GM18907 (cell line): ENCODE data around the gene RPTOR.

Source experiments
- ATAC-seq: cut with Tn5 transposase; IDR thresholded peaks from one replicate; pipeline ENCODE4 v1.9.1; 2021; ENCODE audit warnings: mild to moderate bottlenecking, moderate library complexity; ENCODE audit not compliant: unreplicated experiment

The RPTOR gene

DNA sequence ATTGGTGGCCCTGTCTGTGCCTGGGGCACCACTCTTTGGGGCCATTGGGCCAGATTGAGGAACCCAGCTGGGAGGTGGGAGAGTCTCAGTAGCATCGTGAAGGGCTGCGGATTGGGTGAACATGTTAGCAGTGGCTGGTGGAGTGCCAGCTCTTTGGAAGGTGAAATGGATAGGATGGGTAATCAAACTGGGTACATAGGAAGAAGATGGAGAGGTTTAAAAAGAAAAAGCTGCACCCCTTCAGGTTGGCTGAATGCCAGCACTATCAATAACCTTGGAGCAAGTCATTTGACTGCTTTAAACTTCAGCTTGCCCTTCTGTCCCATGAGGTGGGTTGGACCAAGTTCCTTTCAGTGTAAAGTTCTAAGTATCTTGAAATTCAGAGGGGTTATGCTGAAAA is 95.0 kb downstream of the RPTOR start:
- ATAC-seq: no peak

DNA sequence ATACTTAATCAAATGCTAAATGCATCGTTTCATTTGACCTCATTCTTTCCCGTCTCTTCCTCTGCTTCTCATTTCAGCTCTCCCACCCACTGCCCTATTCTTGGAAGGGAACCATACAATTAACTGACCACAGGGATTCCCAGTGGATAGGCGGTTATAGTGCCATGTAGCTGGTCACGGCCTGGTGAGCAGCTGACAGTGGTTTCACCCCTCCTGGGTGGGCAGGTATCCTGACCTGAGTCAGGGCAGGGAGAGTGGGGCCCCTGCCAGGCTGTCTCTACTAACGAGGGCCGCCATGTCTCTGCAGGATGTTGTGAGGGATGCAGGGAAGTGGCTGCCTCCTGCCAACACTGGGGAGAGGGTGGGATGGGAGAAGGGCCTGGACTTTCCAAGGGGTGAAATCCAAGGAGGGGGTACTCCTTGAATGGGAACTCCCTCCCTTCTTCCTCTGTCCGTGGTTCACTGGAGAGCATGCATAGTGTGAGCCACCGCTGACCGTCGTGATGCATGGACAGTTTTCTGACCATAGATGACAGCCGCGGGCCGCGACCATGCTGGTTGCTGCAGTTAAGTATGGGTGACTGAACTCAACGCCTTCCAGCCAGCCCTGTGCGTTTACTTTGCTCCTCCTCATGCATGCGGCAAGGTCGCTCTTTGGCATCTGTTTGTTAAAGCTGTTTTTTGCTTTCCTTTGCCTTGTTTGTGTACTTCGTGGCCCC is 95.9 kb downstream of the RPTOR start:
- ATAC-seq: no peak

DNA sequence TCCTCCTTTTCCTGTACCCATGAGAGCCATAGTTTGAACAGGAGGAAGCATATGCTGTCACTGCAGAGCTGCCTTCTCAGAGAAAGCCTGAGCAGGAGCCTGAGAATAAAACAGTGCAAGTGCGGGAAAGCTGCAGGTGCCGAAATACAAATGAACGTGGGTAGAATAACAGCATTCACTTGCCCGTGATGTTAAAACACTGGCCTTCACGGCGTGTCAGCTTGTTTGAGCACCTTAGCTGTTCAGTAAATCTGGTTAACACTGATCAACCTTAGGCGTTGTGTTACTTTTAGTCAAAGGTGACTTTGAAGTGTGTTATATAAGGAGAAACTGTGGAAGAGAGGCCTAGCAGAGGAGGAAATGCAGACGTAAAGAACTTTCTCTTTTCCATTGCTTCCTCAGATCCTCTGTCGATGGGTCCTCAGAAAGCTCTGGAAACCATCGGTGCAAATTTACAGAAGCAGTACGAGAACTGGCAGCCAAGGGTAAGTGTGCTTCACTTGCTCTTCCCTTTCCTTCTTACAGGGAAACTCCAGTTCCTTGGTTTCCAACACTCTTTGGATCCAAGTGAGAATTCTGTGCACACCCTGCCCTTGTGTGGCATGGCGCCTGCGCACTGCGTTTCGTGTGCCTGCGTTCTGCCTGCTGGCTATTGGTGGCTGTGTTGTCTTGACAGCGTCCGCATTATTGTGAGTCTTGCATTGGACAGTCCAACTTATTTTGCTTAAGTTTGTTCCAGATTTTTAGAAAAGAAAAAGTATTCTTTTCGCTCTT is 98.9 kb downstream of the RPTOR start:
- ATAC-seq: no peak

DNA sequence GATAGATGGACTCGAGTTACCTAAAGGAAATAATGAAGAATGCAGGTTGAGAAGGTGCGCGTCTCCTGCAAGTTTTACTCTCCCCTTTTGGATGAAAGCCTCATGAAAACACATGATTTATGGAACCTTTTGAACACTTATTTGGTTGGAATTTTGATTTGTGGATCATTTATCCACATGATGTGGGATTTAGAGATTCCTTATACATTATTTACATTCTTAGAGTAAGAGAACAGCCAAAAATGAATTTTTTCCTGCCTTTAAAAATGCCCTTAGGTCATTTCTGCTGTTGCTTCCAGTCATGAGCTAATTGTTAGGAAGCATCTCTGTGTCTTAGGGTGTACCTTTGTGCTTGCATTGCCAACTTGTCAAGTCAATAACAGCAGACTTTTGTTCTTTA is 99.9 kb downstream of the RPTOR start:
- no peak for ATAC-seq

GRCh38 chr17:80645706-80646325 is 101.2 kb downstream of the RPTOR start:
- no peak for ATAC-seq

GRCh38 chr17:80646328-80646727 is 101.7 kb downstream of the RPTOR start:
- no peak for ATAC-seq

- no peak for ATAC-seq
These were observed 103.1 kb downstream of the RPTOR start for GRCh38 chr17:80647746-80648145.

DNA sequence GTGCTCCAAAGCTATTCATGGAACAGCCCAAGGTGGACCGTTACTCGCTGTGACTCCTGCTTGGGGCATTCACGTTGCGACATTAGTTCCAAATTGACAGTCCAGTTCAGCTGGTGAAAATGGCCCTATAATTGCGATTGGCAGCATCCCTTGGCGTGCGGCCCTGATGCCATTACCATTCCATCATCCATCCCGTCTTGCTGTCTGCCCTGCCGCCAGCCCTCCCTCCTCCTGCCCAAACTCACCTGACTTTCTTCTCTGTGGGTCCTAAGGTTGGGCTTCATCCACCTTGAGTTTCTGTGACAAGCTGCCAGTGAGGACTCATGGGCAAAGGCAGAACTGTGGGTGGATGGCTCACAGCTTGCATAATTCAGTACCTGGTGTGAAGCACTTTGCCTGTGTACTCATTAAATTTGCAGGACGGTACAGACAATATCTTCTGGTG is 104.6 kb downstream of the RPTOR start:
- no peak for ATAC-seq

DNA sequence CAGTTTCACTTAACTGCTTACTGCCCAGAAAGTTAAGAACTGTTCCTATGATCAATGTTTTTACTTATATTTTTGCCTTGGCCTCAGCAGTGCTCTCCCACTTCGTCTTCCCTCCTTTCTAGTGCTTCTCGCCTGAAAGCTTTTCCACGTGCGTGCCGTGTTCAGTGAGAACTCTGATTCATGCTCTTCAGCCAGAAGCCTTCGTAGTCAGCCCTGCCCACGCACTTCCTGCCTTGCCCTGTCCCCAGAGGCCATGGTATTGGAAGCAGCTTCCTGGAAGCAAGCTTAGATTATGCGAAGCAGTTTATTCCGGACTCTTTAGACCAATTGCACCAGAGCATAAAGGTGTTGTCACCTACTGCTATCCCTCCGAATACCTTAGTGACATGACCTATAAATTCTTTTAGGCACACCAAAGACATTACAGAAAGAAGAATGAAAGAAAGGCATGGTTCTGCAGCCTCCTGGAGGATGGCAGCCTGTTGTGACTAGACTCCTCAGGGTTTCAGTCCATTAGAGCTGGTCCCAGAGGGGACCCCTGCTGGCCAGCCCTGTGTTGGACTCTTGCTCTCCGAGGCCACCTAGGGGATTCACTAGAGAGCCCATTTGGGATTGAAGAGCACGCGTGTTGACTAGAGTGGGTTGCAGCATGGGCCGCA is 105.2 kb downstream of the RPTOR start:
- no peak for ATAC-seq

GRCh38 chr17:80650331-80650672 is 105.7 kb downstream of the RPTOR start:
- ATAC-seq: no peak

DNA sequence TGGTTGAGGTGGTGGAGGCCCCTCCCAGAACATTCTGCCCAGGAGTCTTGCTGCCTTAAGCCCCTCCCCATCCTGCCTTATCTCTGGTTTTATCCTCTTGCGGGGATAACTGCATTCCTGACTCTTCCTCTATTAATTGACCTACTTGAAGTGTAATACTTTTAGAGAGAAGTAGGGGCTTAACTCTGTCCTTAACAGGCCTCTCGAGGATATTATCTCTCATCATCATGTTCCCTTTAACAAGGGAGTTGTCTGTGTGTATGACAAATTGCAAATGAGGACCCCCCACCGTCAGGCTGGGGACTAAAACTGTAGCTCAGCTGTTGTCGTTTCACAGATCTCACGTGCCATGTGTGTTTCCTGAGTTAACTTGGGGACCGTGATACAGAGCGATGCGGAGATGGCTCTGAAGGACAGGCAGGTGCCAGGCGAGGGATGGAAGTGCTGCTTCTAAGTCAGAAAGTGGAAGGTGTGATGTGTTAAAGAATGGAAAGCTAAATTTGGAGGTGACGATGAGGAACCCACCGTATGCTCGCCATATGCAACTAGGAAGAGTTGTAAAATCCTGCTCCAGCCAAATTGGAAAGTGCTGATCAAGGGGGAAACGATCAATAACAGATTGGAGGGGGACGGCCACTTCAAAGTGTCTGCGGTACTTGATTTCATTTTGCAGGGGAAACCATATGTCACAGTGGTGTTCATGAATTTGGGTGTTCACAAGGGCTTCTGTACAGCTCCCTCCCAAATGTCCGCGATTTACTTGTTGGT is 106.3 kb downstream of the RPTOR start:
- no peak for ATAC-seq

GRCh38 chr17:80652756-80653330 is 108.2 kb downstream of the RPTOR start:
- no peak for ATAC-seq

DNA sequence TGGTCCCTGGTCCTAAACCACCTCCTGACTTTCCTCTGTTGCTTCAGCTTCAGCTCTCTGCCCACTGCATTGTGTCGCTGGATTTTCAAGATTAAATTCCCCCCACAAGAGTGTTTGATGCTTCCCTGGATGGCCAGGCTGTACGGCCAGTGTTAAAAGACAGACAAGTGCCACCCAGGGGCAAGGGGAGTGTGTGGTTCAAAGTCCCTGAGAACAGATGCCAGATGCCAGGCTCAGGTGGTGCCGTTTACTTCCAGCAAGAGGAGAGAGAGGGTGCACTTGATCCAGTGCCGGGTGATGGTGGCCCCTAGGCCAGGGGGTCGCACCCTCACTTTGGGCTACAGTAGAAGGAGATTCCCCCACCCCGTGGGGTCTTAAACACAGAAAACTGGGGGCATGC is 109.2 kb downstream of the RPTOR start:
- no peak for ATAC-seq

DNA sequence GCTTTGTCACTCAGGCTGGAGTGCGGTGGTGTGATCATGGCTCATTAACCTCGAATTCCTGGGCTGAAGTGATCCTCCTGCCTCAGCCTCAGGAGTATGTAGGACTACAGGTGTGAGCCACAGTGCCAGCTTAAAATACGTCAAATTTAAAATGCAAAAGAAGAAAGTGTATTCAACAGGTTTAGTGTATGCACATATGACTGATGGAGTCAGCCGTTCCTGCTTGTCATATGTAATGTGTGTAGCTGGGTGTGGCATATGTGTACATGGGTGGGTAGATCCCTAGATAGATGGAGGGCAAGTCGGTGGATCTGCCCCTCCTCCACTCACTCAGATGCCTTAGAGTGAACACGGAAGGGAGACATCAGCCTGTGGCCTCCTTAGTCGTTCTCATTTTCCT is 111.0 kb downstream of the RPTOR start:
- no peak for ATAC-seq

- no peak for ATAC-seq
These were observed 112.0 kb downstream of the RPTOR start for GRCh38 chr17:80656590-80656989.

- no peak for ATAC-seq
These were observed 112.9 kb downstream of the RPTOR start for GRCh38 chr17:80657561-80657960.

- ATAC-seq: no peak
These were observed 114.2 kb downstream of the RPTOR start for GRCh38 chr17:80658821-80659220.

GRCh38 chr17:80659651-80660050 is 115.0 kb downstream of the RPTOR start:
- no peak for ATAC-seq

GRCh38 chr17:80660527-80661198 is 116.0 kb downstream of the RPTOR start:
- ATAC-seq: no peak

DNA sequence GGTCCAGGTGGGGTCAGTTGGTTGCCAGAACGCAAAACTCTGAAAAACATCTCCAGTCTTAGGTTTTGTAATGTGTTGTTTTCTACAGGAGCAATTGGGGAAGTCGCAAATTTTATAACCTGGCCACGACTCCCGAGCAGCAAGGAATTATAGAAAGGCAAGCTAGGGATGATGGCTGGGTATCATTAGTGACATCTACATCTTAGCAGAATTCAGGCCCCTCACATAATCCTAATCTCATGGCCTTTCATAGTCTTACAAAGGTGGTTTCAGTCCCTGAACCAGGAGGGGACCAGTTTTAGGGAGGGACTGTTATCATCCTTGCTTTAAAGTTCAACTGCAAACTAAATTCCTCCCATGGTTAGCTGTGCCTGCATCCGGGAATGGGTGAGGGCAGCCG is 117.9 kb downstream of the RPTOR start:
- ATAC-seq: no peak
